KOPT-K1 (cell line): ENCODE results near the gene MYBPC3.

Source experiments
- H3K27ac ChIP-seq: fragments of 200-600 bp; sonication (generic); 2 replicates; pipeline ENCODE4 v1.5.1; 2016; ENCODE audit warnings: antibody characterized with exemption, mild to moderate bottlenecking, low read depth, low read length; ENCODE audit not compliant: poor library complexity, severe bottlenecking
- H3K36me3 ChIP-seq: fragments of 200-600 bp; sonication (generic); 2 replicates; pipeline ENCODE4 v1.5.1; 2017; ENCODE audit warnings: antibody characterized with exemption, mild to moderate bottlenecking, low read length, moderate library complexity; ENCODE audit not compliant: insufficient read depth
- H3K9me3 ChIP-seq: fragments of 200-600 bp; sonication (generic); 2 replicates; pipeline ENCODE4 v1.5.1; 2017; ENCODE audit warnings: antibody characterized with exemption, low read length, mild to moderate bottlenecking; ENCODE audit not compliant: insufficient read depth, poor library complexity, severe bottlenecking

The MYBPC3 gene

DNA sequence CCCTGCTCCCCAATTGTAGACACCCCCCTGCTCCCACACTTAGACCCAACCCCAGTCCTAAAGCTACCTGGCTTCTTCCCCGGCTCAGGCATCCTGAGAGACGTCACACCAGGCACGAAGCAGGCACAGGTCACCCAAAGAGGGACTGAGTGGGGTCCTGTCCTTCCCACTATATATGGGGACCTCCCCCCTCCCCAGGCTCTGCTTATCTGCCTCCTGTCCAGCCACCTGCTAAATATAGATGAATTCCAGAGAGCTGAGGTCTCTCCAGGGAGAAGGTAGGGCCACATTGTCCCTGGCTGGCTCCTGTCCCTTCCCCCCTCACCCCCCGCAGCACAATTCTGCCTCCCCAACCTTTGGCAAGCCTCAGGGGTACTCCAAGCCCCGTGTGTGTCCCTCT, at the start of gene MYBPC3:
Gene MYBPC3 (minus strand): TSS at position 147 of the 400 bp plus-strand sequence. CDS start 55 bp downstream, at position 92.
- H3K9me3 ChIP-seq, result peaks cover 9% of the 10 kb centered on the region
- H3K27ac ChIP-seq, result no peak within 1 kb of the TSS
- no peaks in the 10 kb centered on the region for H3K36me3 ChIP-seq

DNA sequence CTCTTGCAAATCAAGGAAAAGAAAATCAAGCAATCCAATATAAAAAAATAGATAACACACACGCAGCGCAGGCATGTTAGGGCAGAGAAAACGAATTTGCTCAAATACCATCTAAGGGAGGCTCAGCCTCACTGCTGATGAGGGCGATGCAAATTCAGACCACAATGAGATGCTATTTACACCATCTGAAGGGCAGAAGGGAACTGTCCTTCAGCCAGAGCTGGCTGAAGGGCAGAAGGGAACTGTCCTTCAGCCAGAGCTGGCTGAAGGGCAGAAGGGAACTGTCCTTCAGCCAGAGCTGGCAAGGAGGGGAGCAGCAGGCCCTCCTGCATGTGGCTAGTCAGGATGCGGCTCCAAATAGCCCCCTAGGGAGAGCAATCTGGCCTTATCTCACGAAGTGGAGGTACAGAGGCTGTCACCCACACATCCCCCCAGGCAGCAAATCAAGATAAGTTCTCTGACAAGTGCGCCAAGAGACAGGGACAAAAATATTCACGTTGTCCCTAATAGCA, 48.3 kb upstream of the MYBPC3 start:
- H3K9me3 ChIP-seq, result no peaks in the 10 kb centered on the region
- no peaks in the 10 kb centered on the region for H3K36me3 ChIP-seq
- no peak overlapping the region for H3K27ac ChIP-seq

DNA sequence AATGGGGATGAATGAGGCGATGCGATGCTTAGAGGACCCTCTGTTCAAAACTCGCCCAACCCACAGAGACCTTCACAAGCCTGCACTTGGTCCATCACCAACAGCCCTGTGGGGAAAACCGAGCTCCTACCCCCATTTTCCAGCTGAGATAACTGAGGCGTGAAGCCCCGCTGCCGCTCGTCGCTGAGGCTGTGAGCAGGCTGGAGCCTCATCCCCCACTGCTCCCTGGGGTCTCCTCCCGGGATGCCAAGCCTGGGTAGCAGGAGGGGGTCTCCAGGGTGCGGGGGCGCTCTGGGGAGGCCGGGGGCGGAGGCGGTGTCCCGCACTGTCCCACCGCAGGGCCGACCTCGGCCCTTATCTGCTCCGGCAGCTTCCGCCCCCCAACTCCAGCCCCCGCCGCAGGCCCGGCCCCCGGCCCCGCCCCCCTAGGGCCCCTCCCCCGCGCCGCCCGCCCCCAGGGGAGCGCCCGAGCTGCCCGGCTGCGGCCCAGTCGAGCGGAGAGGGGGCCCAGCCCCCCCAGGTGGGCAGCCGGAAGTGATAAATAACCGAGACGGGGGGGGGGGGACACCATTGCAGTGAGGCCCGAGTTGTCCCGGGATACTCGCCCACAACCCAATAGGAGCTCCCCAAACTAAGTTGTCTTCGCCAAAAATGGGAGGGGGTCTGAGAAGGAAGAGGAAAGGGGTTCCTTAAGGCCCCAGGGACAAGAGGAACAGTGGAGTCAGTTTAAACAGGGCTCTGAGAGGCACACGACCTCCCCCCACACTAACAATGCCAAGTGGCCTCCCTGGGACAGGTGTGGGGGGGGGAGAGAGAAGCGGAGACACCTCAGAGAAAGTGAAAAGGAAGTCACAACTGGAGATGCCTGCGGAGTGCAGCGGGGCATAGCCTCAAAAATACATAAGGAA, 47.6 kb upstream of the MYBPC3 start:
- H3K27ac ChIP-seq, result peak overlapping the region; percentile 50
- no peaks in the 10 kb centered on the region for H3K36me3 ChIP-seq
- no peaks in the 10 kb centered on the region for H3K9me3 ChIP-seq

DNA sequence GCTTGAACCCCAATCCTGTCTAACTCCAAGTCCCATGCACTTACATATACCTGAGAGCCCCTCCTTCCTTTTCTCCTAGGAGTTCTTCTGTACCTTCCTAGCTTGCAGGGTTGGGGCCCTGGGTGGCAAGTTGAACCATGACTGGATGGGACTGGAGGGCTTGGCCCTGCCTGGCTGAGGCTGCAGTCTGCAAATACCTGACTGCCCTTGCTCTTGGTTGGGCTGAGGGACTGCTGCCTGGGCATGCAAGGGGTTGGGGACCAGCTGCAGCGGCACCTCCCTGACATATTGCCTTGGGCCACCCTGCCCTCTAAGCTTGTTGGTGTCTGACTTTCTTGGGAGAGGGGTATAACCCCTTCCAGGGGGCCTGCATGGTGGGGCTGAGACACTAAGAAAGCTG, 46.0 kb upstream of the MYBPC3 start:
- H3K36me3 ChIP-seq, result no peaks in the 10 kb centered on the region
- H3K27ac ChIP-seq, result no peak overlapping the region
- H3K9me3 ChIP-seq, result no peaks in the 10 kb centered on the region

DNA sequence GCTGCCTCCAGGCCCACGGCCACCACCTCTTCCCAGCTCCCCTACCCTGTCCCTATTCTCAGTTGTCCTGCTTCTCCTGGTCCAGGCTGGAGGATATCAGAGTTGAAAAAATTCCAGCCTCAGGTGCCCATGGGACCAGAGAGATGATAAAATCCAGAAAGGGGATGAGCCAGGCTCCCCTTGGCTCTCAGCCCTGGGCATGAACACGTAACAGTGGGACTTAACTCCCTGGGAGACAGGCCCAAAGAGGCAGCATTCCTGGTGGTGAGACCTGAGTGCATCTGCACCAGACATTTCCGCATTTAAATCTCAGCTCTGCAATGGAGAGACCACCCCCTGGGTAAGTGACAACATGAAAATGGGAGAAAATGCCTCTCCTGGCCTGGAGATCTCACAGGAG, 45.5 kb upstream of the MYBPC3 start:
- no peaks in the 10 kb centered on the region for H3K36me3 ChIP-seq
- no peak overlapping the region for H3K27ac ChIP-seq
- H3K9me3 ChIP-seq, result no peaks in the 10 kb centered on the region

DNA sequence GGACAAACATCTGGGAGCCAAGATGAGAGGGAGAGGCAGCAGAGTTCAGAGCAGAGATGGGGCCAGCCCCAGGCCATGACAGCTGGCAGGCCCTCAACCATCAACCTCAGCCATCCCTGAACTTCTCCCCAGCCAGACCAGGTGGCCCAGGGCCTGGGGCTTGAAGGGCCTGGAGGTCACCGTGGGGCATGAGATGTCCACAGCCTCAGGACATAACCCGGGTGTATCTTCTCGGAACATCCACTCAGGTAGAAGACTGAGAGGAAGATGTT, 43.5 kb upstream of the MYBPC3 start:
- Histone ChIP-seq H3K36me3 (no peaks in the 10 kb centered on the region), H3K9me3 (no peaks in the 10 kb centered on the region), H3K27ac (no peak overlapping the region)

DNA sequence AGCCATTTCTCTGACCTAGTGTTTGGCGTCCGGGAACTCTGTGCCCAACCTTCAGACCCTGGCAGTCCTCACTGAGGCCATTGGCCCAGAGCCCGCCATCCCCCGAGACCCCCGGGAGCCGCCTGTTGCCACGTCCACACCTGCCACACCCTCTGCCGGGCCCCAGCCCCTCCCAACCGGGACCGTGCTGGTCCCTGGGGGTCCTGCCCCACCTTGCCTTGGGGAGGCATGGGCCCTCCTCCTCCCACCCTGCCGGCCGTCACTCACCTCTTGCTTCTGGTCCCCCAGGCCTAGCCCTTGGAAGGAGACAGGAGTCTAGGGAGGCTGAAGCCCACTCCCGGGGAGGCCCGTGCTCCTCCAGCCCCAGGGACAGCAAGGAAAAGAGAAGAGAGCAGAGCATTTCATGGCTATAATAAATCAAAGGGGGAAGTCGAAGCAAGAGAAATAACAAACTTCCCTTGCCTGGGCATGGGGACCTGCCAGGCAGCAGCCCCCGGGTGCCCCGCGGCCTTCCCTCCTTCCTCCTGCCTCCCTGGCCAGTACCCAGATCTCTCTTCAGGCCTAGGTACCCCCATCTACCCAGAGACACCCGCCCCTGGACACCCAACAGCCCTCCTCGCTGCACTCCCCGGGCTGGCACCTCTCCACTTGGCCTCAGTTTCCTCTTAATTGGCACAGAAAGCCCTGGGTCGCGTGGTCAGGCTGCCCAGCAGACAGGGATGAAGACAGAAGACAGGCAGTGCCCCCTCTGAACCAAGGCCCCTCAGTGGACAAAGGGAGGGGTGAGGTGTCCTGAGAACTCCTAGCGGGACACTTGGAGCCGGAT, 42.9 kb upstream of the MYBPC3 start:
- Histone ChIP-seq H3K9me3 (no peaks in the 10 kb centered on the region), H3K36me3 (no peaks in the 10 kb centered on the region), H3K27ac (peak overlapping the region; percentile 85)

DNA sequence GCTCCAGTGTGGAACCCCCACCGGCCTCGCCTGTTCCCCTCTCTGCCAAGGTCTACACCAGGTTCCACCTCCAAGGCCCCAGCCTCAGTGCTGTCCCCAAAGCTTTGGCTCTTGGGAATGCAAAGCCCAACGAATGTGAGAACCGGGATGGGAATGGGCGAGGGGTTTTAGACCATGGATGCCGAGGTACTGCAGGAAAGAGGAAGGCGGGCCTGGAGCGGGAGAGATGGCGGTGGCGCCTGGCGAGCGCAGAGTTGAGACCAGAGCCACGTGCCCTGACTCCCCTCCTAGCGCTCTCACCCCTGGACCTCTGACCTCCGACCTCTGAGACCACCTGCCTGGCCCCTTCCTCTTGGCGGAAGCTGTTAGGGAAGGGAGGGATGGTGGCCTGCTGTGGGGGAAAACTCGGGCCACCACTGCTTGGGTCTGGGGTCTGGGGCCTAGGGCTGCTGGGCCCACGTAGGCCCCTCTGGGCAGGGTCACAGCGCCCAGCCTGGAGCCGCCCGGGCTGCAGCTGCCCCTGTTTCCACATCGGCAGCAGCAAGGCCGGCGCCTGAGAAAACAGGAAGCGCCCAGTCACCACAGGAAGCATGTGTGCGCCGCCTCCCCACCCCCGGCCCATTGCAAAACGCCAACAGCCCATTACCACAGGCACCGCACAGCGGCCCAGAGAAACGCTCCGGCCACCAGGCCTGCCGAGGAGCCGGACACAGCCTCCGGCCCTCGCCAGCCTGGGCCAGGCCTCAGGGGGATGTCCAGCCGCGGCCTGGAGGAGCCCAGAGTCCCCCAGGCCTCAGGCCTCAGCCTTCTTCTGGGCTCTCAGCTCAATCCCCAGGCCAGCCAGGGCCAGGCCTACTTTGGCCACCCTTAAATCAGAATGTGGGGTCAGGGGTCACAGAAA, 42.1 kb upstream of the MYBPC3 start:
- peak overlapping the region; percentile 85 for H3K27ac ChIP-seq
- H3K9me3 ChIP-seq, result no peaks in the 10 kb centered on the region
- H3K36me3 ChIP-seq, result no peaks in the 10 kb centered on the region

DNA sequence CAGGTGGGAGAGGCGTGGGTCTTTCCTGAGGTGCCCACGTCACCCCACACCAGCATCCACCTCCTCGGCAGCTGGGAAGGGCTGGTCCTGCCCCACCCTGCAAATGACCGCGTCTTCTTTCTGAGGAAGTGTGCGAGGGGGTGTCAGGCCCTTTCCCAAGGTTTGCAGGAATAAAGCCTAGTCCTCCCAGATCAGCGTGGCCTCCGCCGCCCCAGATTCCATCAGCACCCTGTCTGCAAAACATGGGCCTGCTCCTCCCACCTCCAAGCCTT, 41.5 kb upstream of the MYBPC3 start:
- Histone ChIP-seq H3K36me3 (no peaks in the 10 kb centered on the region), H3K27ac (peak overlapping the region; percentile 85), H3K9me3 (no peaks in the 10 kb centered on the region)

DNA sequence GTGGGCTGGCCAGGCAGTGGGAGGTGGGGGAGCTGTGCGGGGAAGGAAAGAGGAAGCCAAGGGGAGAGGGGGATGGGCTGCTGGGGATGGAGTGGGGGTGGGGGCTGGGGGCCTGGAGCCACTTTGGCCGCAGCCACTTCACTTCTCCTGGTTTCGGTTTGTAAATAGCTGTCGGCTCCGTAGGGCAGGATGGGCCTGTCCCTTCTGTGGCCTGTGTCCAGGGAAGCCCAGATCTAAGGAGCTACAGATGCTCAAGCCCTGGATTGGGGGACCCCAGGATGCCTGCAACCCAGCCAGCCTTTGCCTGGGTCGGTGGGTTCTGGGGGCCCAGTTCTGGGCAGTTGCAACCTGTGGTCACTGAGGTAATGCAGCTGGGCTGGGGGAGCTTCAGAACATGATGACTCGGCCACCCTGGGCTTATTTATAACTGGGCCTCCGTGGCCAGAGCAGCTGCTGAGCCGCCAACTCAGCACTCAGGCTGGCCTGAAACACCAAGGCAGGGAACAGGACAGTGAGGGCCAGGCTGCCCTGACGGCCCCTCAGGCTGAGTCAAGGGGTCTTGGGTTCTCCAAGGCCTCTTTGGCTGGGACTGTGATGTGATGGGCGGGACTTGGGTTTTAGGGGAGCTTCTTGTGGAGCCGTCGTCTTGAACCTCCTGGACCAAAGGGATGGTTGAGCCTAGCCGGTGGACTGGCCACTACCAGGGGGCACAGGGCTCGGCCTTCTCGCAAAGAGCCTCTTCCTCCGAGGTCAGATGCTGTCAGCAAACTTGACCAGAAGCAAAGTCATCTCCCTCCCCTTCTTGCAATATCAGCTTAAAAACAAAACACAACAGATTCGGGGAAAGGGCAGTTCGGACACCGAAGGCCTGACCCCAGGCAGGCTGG, 40.9 kb upstream of the MYBPC3 start:
- H3K9me3 ChIP-seq, result no peaks in the 10 kb centered on the region
- H3K36me3 ChIP-seq, result no peaks in the 10 kb centered on the region
- peak overlapping the region; percentile 85 for H3K27ac ChIP-seq

DNA sequence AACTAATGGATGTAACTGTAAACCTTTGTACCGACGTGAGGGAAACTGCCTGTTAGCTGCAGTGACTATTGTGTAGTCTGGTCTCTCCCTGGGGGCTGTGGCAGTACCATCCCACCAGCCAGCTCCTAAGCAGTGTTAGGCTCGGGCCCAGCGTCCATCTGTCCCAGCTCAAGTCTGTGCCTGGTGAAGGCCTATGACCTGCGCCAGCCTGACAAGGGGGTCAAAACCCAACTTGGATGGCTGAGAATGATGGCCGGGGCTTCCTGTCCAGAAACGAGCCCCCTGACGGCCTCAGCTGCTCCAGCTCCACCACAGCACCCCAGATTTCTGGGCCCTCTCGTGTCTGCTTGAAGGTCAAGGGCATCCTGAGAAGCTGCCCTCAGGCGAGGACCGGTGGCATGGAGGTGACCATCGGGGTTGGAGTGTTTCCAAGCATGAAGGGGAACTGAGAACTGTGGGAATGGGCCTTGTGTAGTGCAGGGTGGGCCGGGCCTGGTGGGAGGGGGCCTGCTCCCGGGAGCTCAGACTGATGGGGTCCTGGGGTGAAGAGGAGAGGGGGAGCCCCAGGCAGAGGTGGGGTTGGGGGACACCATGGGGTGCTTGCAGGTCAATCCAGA, 40.2 kb upstream of the MYBPC3 start:
- Histone ChIP-seq H3K9me3 (no peaks in the 10 kb centered on the region), H3K36me3 (no peaks in the 10 kb centered on the region), H3K27ac (no peak overlapping the region)

DNA sequence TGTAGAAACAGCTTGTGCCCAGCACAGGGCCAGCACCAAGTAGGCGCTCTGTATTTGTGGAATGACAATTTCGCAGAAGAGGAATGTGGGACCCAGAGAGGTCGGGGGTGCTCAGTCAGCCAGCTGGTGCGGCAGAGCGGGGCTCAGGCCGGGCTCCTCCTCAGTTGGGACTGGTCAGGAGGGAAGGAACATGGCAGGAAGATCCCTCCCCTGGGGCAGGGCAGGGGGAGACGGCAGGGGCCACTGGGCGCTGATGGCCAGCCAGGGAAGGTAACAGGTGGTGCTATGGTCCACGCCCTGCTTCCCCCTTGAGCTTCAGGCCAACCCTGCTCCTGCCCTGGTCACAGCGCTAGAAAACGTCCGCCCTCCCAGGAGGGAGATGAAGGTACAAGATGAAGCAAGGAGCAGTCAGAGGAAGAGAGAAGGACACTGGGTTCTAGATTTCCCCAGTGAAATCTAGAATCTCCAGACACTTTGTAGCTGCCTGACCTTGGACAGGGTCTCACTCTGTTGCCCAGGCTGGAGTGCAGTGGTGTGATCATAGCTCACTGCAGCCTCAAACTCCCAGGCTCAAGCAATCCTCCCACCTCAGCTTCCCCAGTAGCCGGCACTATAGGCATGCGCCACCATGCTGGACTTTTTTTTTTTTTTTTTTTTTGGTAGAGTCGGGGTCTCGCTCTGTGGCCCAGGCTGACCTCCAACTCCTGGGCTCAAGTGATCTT, 39.4 kb upstream of the MYBPC3 start:
- H3K9me3 ChIP-seq, result no peaks in the 10 kb centered on the region
- no peak overlapping the region for H3K27ac ChIP-seq

DNA sequence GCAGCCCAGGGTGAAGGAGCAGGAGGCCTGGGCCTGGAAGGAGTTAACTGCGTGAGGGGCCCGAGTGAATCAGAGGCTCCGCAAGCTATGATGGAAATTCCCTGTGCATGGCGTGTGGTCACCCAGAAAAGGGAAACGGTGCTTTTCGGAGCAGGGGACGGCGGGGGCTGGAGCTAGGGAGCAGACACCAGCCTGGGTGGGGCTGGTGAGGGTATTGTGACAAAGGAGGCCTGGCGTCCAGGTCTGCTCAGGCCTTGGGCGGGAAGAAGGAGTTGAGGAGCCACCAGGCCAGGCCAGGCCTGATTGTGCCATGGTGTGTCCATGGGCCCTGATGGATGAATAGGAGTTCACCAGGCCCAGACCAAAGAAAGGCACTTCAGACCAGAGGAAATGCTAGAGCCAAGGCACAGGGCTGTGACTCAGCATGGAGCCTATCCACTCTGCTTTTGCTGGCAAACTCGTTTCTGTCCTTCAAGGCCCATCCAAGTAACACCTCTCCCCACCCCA, 38.6 kb upstream of the MYBPC3 start:
- Histone ChIP-seq H3K36me3 (no peaks in the 10 kb centered on the region), H3K27ac (no peak overlapping the region), H3K9me3 (no peaks in the 10 kb centered on the region)

More for the DNA sequence above, 39.4 kb upstream of the MYBPC3 start:
- H3K36me3 ChIP-seq, result no peaks in the 10 kb centered on the region
